Measurements from ENCODE around the gene CTNND1.

The CTNND1 gene

DNA sequence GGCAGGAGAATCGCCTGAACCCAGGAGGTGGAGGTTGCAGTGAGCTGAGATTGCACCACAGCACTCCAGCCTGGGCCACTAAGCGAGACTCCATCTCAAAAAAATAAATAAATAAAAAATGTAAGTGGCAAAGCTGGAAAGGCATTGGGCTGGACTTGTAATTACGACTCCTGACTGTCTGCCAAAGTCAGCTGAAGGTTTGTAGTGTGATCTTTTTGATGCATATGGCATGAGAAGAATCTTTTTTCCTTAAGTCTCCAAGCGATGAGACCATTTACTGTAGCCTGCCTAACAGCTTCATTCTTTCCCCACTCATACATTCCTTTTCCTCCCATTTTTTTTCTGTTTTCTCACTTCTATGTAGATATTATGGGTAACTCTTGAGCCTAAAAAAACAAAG lies 24.8 kb downstream of the CTNND1 start:
- DNase-seq, result no peak
- no peak overlapping the region for H3K4me3 ChIP-seq
- intact Hi-C loops (cut with DNase I; ENCODE audit: low total_unique reads), result no loop called here
- no peaks in the 10 kb centered on the region for H3K9me3 ChIP-seq
- H3K27me3 ChIP-seq, result no peaks in the 10 kb centered on the region
- H3K27ac ChIP-seq, result peak overlapping the region in 1 of 2 donors; percentile 27
- TF ChIP-seq CTCF (IDR thresholded peaks at IDR 0.05), result no peak
- peaks cover 0 to 5% (median 3%) of the 10 kb centered on the region in 3 donors for H3K36me3 ChIP-seq
- H3K4me1 ChIP-seq, result peaks cover 0 to 95% (median 58%) of the 10 kb centered on the region in 4 donors

- peaks cover 0 to 95% (median 55%) of the 10 kb centered on the region in 4 donors for H3K4me1 ChIP-seq
- no peaks in the 10 kb centered on the region for H3K9me3 ChIP-seq
- H3K36me3 ChIP-seq, result peaks cover 0 to 12% (median 9%) of the 10 kb centered on the region in 3 donors
- H3K27ac ChIP-seq, result peak overlapping the region in 1 of 2 donors; percentile 27
- H3K4me3 ChIP-seq, result no peak overlapping the region
- no peak for DNase-seq
- no peak for TF ChIP-seq CTCF (IDR thresholded peaks at IDR 0.05)
- intact Hi-C loops (cut with DNase I; ENCODE audit: low total_unique reads), result no loop called here
- H3K27me3 ChIP-seq, result no peaks in the 10 kb centered on the region
Observed at GRCh38 chr11:57787006-57787604, 25.5 kb downstream of the CTNND1 start.

GRCh38 chr11:57787920-57788702 lies 26.5 kb downstream of the CTNND1 start:
- no peak for DNase-seq
- intact Hi-C loops (cut with DNase I; ENCODE audit: low total_unique reads), result no loop called here
- no peaks in the 10 kb centered on the region for H3K27me3 ChIP-seq

DNA sequence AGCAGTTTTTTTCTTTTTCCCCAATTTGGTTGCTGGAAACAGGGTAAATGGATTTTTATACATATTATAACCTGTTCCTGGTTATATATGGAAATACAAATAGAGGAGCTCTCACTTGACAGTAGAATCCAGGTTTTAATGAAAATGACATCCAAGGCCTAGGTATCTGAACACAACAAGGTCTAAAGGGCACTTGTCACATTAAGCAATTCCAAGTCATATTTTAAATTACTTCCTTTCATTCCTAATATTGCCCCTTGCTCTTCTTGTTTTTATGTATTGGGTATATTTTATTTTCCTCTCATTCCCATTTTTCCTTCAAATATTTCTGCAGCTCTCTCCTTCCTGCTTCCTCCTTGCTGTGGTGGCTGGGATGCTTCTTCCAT lies 27.1 kb downstream of the CTNND1 start:
- H3K4me3 ChIP-seq, result no peak overlapping the region
- peaks cover 0 to 95% (median 59%) of the 10 kb centered on the region in 4 donors for H3K4me1 ChIP-seq
- DNase-seq, result no peak
- peaks cover 0 to 14% (median 13%) of the 10 kb centered on the region in 3 donors for H3K36me3 ChIP-seq
- intact Hi-C loops (cut with DNase I; ENCODE audit: low total_unique reads), result no loop called here
- no peaks in the 10 kb centered on the region for H3K27me3 ChIP-seq
- H3K27ac ChIP-seq, result no peak overlapping the region
- TF ChIP-seq CTCF (IDR thresholded peaks at IDR 0.05), result no peak
- no peaks in the 10 kb centered on the region for H3K9me3 ChIP-seq

More at GRCh38 chr11:57787920-57788702, 26.5 kb downstream of the CTNND1 start:
- Histone ChIP-seq H3K27ac (no peak overlapping the region), H3K4me1 (peaks cover 0 to 95% (median 55%) of the 10 kb centered on the region in 4 donors), H3K4me3 (no peak overlapping the region), H3K36me3 (peaks cover 0 to 14% (median 13%) of the 10 kb centered on the region in 3 donors), H3K9me3 (no peaks in the 10 kb centered on the region)
- TF ChIP-seq CTCF (IDR thresholded peaks at IDR 0.05), result no peak

DNA sequence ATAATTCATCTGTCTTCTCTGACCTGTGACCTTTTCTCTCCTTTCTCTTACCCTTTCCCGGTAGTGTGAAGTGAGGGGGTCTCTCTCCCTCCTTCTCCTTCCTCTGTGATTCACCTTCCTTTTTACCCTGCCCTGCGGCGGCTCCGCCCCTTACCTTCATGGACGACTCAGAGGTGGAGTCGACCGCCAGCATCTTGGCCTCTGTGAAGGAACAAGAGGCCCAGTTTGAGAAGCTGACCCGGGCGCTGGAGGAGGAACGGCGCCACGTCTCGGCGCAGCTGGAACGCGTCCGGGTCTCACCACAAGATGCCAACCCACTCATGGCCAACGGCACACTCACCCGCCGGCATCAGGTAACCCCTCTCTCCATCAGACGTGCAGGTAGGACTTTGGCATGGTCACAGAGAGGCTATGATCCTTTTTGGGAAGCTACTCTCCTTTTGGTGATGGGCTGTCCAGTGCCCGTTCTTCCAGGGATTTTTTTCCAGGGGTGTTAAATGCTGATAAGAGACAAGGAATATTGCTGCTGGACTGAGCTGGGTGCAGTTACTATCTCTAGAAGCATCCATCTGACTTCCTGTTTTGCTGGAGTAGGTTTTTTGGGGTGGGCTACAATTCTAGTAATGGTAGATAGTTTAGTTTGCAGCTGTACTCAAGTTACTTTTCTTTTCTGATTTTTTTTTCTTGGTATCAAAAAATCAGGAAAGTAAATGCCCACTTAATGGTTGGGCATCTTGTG lies 29.9 kb downstream of the CTNND1 start:
- Histone ChIP-seq H3K36me3 (peaks cover 20 to 35% (median 28%) of the 10 kb centered on the region in 3 donors), H3K27me3 (no peaks in the 10 kb centered on the region), H3K27ac (no peak overlapping the region), H3K9me3 (no peaks in the 10 kb centered on the region), H3K4me3 (no peak overlapping the region), H3K4me1 (peaks cover 0 to 80% (median 48%) of the 10 kb centered on the region in 4 donors)
- no peak for TF ChIP-seq CTCF (IDR thresholded peaks at IDR 0.05)
- no peak for DNase-seq
- intact Hi-C loops (cut with DNase I; ENCODE audit: low total_unique reads), result no loop called here
